GM12878 (cell line): ENCODE data around the gene TUBB3.
"Not testable (repeated sequence)": the region's sequence is repeated elsewhere in the genome, so short reads cannot be mapped to it uniquely, and the experiment has no call there.

ENCODE experiments used
- CREB1 ChIP-seq: IDR thresholded peaks from 2 replicates; pipeline ENCODE4 v1.6.1; 2012; ENCODE audit warnings: low read depth, mild to moderate bottlenecking, inconsistent platforms
- EGR1 ChIP-seq, 2 experiments: IDR thresholded peaks; 1 replicate in 1 of 2; 2 replicates in 1 of 2; pipeline ENCODE4 v1.6.1; 2011 to 2012; ENCODE audit warnings: low read depth in 2 of 2, low read length in 2 of 2, borderline replicate concordance in 1 of 2, mild to moderate bottlenecking in 1 of 2, moderate library complexity in 1 of 2
- MTA3 ChIP-seq: IDR thresholded peaks from 2 replicates; pipeline ENCODE4 v1.6.1; 2012; ENCODE audit warnings: low read length, inconsistent platforms, borderline replicate concordance
- MYC ChIP-seq: IDR thresholded peaks from 2 replicates; pipeline ENCODE4 v1.6.1; 2011; ENCODE audit warnings: mild to moderate bottlenecking, low read length, moderate library complexity, inconsistent platforms; ENCODE audit not compliant: insufficient read depth, insufficient replicate concordance, insufficient read length, severe bottlenecking
- SPI1 ChIP-seq: IDR thresholded peaks from 2 replicates; pipeline ENCODE4 v1.6.1; 2011; ENCODE audit warnings: low read depth, mild to moderate bottlenecking, low read length, moderate library complexity, borderline replicate concordance; ENCODE audit not compliant: insufficient read depth
- YY1 ChIP-seq: IDR thresholded peaks from 2 replicates; pipeline ENCODE4 v1.6.1; 2011; ENCODE audit warnings: low read depth, mild to moderate bottlenecking, low read length
- TF ChIP-seq, protein P1 (sequence below), 3 experiments: IDR thresholded peaks in 2 of 3; conservative IDR thresholded peaks in 1 of 3; 2 replicates each; pipeline ENCODE4 v1.5.1; 2011; ENCODE audit warnings: low read depth in 3 of 3, low read length in 3 of 3, mild to moderate bottlenecking in 3 of 3, control low read depth in 2 of 3, moderate library complexity in 2 of 3, inconsistent platforms in 1 of 3, mixed read lengths in 1 of 3; ENCODE audit not compliant: control insufficient read depth in 2 of 3, insufficient read depth in 1 of 3; ENCODE audit errors: extremely low read depth in 1 of 3
- TF ChIP-seq, protein P2 (sequence below): IDR thresholded peaks from 2 replicates; pipeline ENCODE4 v1.6.1; 2012; ENCODE audit warnings: mild to moderate bottlenecking, low read depth, low read length

DNA sequence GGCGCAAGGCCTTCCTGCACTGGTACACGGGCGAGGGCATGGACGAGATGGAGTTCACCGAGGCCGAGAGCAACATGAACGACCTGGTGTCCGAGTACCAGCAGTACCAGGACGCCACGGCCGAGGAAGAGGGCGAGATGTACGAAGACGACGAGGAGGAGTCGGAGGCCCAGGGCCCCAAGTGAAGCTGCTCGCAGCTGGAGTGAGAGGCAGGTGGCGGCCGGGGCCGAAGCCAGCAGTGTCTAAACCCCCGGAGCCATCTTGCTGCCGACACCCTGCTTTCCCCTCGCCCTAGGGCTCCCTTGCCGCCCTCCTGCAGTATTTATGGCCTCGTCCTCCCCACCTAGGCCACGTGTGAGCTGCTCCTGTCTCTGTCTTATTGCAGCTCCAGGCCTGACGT is 12.5 kb downstream of the TUBB3 start:
- not testable (repeated sequence) for TF ChIP-seq EGR1 (IDR thresholded peaks at IDR 0.05; ENCODE audit: borderline replicate concordance in 1 of 2, low read depth in 2 of 2, low read length in 2 of 2); YY1; SPI1; CREB1; MTA3; MYC
- TF ChIP-seq, protein P1, sequence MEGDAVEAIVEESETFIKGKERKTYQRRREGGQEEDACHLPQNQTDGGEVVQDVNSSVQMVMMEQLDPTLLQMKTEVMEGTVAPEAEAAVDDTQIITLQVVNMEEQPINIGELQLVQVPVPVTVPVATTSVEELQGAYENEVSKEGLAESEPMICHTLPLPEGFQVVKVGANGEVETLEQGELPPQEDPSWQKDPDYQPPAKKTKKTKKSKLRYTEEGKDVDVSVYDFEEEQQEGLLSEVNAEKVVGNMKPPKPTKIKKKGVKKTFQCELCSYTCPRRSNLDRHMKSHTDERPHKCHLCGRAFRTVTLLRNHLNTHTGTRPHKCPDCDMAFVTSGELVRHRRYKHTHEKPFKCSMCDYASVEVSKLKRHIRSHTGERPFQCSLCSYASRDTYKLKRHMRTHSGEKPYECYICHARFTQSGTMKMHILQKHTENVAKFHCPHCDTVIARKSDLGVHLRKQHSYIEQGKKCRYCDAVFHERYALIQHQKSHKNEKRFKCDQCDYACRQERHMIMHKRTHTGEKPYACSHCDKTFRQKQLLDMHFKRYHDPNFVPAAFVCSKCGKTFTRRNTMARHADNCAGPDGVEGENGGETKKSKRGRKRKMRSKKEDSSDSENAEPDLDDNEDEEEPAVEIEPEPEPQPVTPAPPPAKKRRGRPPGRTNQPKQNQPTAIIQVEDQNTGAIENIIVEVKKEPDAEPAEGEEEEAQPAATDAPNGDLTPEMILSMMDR (IDR thresholded peaks at IDR 0.05 in 2 of 3, conservative IDR thresholded peaks at IDR 0.05 in 1 of 3; ENCODE audit: control insufficient read depth in 2 of 3, extremely low read depth in 1 of 3, insufficient read depth in 1 of 3, low read depth in 3 of 3, low read length in 3 of 3) = not testable (repeated sequence)
- TF ChIP-seq, protein P2, sequence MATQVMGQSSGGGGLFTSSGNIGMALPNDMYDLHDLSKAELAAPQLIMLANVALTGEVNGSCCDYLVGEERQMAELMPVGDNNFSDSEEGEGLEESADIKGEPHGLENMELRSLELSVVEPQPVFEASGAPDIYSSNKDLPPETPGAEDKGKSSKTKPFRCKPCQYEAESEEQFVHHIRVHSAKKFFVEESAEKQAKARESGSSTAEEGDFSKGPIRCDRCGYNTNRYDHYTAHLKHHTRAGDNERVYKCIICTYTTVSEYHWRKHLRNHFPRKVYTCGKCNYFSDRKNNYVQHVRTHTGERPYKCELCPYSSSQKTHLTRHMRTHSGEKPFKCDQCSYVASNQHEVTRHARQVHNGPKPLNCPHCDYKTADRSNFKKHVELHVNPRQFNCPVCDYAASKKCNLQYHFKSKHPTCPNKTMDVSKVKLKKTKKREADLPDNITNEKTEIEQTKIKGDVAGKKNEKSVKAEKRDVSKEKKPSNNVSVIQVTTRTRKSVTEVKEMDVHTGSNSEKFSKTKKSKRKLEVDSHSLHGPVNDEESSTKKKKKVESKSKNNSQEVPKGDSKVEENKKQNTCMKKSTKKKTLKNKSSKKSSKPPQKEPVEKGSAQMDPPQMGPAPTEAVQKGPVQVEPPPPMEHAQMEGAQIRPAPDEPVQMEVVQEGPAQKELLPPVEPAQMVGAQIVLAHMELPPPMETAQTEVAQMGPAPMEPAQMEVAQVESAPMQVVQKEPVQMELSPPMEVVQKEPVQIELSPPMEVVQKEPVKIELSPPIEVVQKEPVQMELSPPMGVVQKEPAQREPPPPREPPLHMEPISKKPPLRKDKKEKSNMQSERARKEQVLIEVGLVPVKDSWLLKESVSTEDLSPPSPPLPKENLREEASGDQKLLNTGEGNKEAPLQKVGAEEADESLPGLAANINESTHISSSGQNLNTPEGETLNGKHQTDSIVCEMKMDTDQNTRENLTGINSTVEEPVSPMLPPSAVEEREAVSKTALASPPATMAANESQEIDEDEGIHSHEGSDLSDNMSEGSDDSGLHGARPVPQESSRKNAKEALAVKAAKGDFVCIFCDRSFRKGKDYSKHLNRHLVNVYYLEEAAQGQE = not testable (repeated sequence)
